HEK293 (cell line): ENCODE data around the gene IL34.

Experiments
- CTCF ChIA-PET: fragments of 350-600 bp; formaldehyde crosslinking; extraction: SDS; loops from one replicate; lab custom pipeline; 2021; ENCODE audit warnings: antibody characterized with exemption; lab: Yijun Ruan, JAX
- POLR2A ChIA-PET: fragments of 300-600 bp; formaldehyde crosslinking; extraction: SDS; loops from one replicate; lab custom pipeline; 2020; ENCODE audit warnings: antibody characterized with exemption, inconsistent platforms; lab: Yijun Ruan, JAX
- H3K27ac ChIP-seq: fragments of 200-500 bp; sonication (Bioruptor generic); 2 replicates; pipeline ENCODE4 v1.5.1; 2014; ENCODE audit warnings: low read depth, low read length, control low read depth, inconsistent platforms; ENCODE audit errors: extremely low read depth
- H3K36me3 ChIP-seq, 2 experiments: fragments of 200-500 bp in 1 of 2; sonication (Bioruptor generic) in 1 of 2; 1 replicate in 1 of 2; 2 replicates in 1 of 2; pipeline ENCODE4 v1.5.1; 2014 to 2017; ENCODE audit warnings: inconsistent platforms in 2 of 2, low read length in 2 of 2; ENCODE audit not compliant: control insufficient read depth in 2 of 2, insufficient read depth in 1 of 2
- H3K4me1 ChIP-seq: fragments of 200-500 bp; sonication (Bioruptor generic); 2 replicates; pipeline ENCODE4 v1.5.1; 2014; ENCODE audit warnings: mild to moderate bottlenecking, low read length, inconsistent platforms; ENCODE audit not compliant: control insufficient read depth, insufficient read depth
- H3K4me3 ChIP-seq: 2 replicates; pipeline ENCODE4 v1.5.1; 2011; ENCODE audit warnings: low read depth, mild to moderate bottlenecking, control low read depth, low read length, moderate library complexity
- H3K9me3 ChIP-seq: fragments of 200-500 bp; sonication (Bioruptor generic); 2 replicates; pipeline ENCODE4 v1.5.1; 2014; ENCODE audit warnings: low read depth, low read length, inconsistent platforms; ENCODE audit not compliant: control insufficient read depth, insufficient read depth
- GLI2 ChIP-seq: fragments of 450-650 bp; formaldehyde crosslinking; IDR thresholded peaks from 2 replicates; pipeline ENCODE4; 2017; ENCODE audit warnings: missing biosample characterization, missing genetic modification characterization, low read depth, borderline replicate concordance
- HOXD13 ChIP-seq: sonication (generic); formaldehyde crosslinking; IDR thresholded peaks from 2 replicates; pipeline ENCODE4 v1.8.0; 2022; ENCODE audit warnings: missing genetic modification reagents, borderline replicate concordance
- PATZ1 ChIP-seq: fragments of 450-650 bp; formaldehyde crosslinking; IDR thresholded peaks from 2 replicates; pipeline ENCODE4 v1.5.1; 2016; ENCODE audit warnings: missing biosample characterization, missing genetic modification characterization
- ZNF10 ChIP-seq: fragments of 450-650 bp; formaldehyde crosslinking; IDR thresholded peaks from 2 replicates; pipeline ENCODE4 v1.5.1; 2017; ENCODE audit warnings: missing biosample characterization, missing genetic modification characterization
- ZNF140 ChIP-seq: fragments of 450-650 bp; formaldehyde crosslinking; IDR thresholded peaks from 2 replicates; pipeline ENCODE4 v1.5.1; 2016; ENCODE audit warnings: missing biosample characterization, missing genetic modification characterization
- ZNF146 ChIP-seq: fragments of 450-650 bp; formaldehyde crosslinking; IDR thresholded peaks from 2 replicates; pipeline ENCODE4 v1.5.1; 2016; ENCODE audit warnings: missing biosample characterization, missing genetic modification characterization
- ZNF239 ChIP-seq: fragments of 450-650 bp; formaldehyde crosslinking; IDR thresholded peaks from 2 replicates; pipeline ENCODE4 v1.5.1; 2016; ENCODE audit warnings: missing biosample characterization, missing genetic modification characterization
- ZNF292 ChIP-seq: fragments of 450-650 bp; formaldehyde crosslinking; IDR thresholded peaks from 2 replicates; pipeline ENCODE4 v1.5.1; 2016; ENCODE audit warnings: low read depth, missing biosample characterization, missing genetic modification characterization, borderline replicate concordance
- ZNF37A ChIP-seq: fragments of 450-650 bp; IDR thresholded peaks from 2 replicates; pipeline ENCODE4 v1.5.1; 2018; ENCODE audit warnings: missing biosample characterization, missing genetic modification characterization
- ZNF449 ChIP-seq: fragments of 450-650 bp; formaldehyde crosslinking; IDR thresholded peaks from 2 replicates; pipeline ENCODE4 v1.5.1; 2017; ENCODE audit warnings: missing biosample characterization, mild to moderate bottlenecking, missing genetic modification characterization, moderate library complexity
- ZNF513 ChIP-seq: fragments of 450-650 bp; IDR thresholded peaks from 2 replicates; pipeline ENCODE4 v1.5.1; 2018; ENCODE audit warnings: missing biosample characterization, missing genetic modification characterization
- ZNF529 ChIP-seq: fragments of 450-650 bp; formaldehyde crosslinking; IDR thresholded peaks from 2 replicates; pipeline ENCODE4 v1.5.1; 2017; ENCODE audit warnings: missing genetic modification characterization, missing biosample characterization; ENCODE audit not compliant: insufficient replicate concordance
- ZNF600 ChIP-seq: fragments of 450-650 bp; formaldehyde crosslinking; IDR thresholded peaks from 2 replicates; pipeline ENCODE4 v1.5.1; 2016; ENCODE audit warnings: missing biosample characterization, missing genetic modification characterization
- ZNF623 ChIP-seq: fragments of 450-650 bp; formaldehyde crosslinking; IDR thresholded peaks from 2 replicates; pipeline ENCODE4 v1.5.1; 2016; ENCODE audit warnings: missing biosample characterization, missing genetic modification characterization
- ZNF664 ChIP-seq: fragments of 450-650 bp; formaldehyde crosslinking; IDR thresholded peaks from 2 replicates; pipeline ENCODE4 v1.5.1; 2016; ENCODE audit warnings: missing biosample characterization, missing genetic modification characterization
- ZNF830 ChIP-seq: fragments of 450-650 bp; IDR thresholded peaks from 2 replicates; pipeline ENCODE4 v1.5.0; 2018; ENCODE audit warnings: missing biosample characterization, missing genetic modification characterization, low read depth, mild to moderate bottlenecking, moderate library complexity
- ZNF843 ChIP-seq: fragments of 450-650 bp; formaldehyde crosslinking; IDR thresholded peaks from 2 replicates; pipeline ENCODE4 v1.5.1; 2016; ENCODE audit warnings: missing biosample characterization, missing genetic modification characterization
- ZSCAN4 ChIP-seq: fragments of 450-650 bp; formaldehyde crosslinking; IDR thresholded peaks from 2 replicates; pipeline ENCODE4 v1.5.1; 2017; ENCODE audit warnings: missing biosample characterization, missing genetic modification characterization
- TF ChIP-seq, protein P1 (sequence below): fragments of 450-650 bp; formaldehyde crosslinking; IDR thresholded peaks from 2 replicates; pipeline ENCODE4 v1.5.0; 2017; ENCODE audit warnings: missing biosample characterization, missing genetic modification characterization, borderline replicate concordance

IL34 gene

GRCh38 chr16:70604407-70605282 lies 41.7 kb upstream of the IL34 start:
- H3K9me3 ChIP-seq: no peaks in the 10 kb centered on the region
- H3K4me3 ChIP-seq: no peak overlapping the region
- H3K36me3 ChIP-seq: no peaks in the 10 kb centered on the region
- no peak overlapping the region for H3K27ac ChIP-seq
- CTCF ChIA-PET: interaction anchor here (0.6 kb wide), 2 partner anchors 10 to 48 kb away, joined by 4 read pairs; no protein-coding TSS in a partner anchor
- H3K4me1 ChIP-seq: no peaks in the 10 kb centered on the region
- POLR2A ChIA-PET: no interaction called here
- peak; percentile 97 for TF ChIP-seq ZNF623 (tag by site-specific recombination)
- peak; percentile 90 for TF ChIP-seq ZSCAN4 (tag by site-specific recombination)
- no peak for TF ChIP-seq ZNF513 (tag by site-specific recombination)
- TF ChIP-seq, all 188 proteins: peak for 2

GRCh38 chr16:70605283-70605657 lies 41.1 kb upstream of the IL34 start:
- TF ChIP-seq, protein P1, sequence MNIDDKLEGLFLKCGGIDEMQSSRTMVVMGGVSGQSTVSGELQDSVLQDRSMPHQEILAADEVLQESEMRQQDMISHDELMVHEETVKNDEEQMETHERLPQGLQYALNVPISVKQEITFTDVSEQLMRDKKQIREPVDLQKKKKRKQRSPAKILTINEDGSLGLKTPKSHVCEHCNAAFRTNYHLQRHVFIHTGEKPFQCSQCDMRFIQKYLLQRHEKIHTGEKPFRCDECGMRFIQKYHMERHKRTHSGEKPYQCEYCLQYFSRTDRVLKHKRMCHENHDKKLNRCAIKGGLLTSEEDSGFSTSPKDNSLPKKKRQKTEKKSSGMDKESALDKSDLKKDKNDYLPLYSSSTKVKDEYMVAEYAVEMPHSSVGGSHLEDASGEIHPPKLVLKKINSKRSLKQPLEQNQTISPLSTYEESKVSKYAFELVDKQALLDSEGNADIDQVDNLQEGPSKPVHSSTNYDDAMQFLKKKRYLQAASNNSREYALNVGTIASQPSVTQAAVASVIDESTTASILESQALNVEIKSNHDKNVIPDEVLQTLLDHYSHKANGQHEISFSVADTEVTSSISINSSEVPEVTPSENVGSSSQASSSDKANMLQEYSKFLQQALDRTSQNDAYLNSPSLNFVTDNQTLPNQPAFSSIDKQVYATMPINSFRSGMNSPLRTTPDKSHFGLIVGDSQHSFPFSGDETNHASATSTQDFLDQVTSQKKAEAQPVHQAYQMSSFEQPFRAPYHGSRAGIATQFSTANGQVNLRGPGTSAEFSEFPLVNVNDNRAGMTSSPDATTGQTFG (tag by site-specific recombination): no peak
- no peak for TF ChIP-seq ZNF664 (tag by site-specific recombination)
- TF ChIP-seq ZNF239 (tag by site-specific recombination): no peak
- no peak for TF ChIP-seq ZNF843 (tag by site-specific recombination)
- no peak for TF ChIP-seq ZNF449 (tag by site-specific recombination)
- no peak for TF ChIP-seq ZNF146 (tag by site-specific recombination)
- TF ChIP-seq PATZ1 (tag by site-specific recombination): no peak
- TF ChIP-seq ZNF140 (tag by site-specific recombination): no peak
- TF ChIP-seq ZNF10 (tag by site-specific recombination): no peak
- no peak for TF ChIP-seq GLI2 (tag by site-specific recombination)
- TF ChIP-seq ZNF830 (tag by site-specific recombination): no peak
- TF ChIP-seq HOXD13: no peak
- no peak for TF ChIP-seq ZNF529 (tag by site-specific recombination)
- TF ChIP-seq ZNF292 (tag by site-specific recombination): no peak
- no peak for TF ChIP-seq ZNF37A
- no peak for TF ChIP-seq ZNF600 (tag by site-specific recombination)
- ChIA-PET POLR2A (no interaction called here), CTCF (interaction anchor here (0.6 kb wide), 1 partner anchor 11 kb away, joined by 4 read pairs; no protein-coding TSS in a partner anchor)
- Histone ChIP-seq H3K27ac (no peak overlapping the region), H3K4me1 (no peaks in the 10 kb centered on the region), H3K9me3 (no peaks in the 10 kb centered on the region), H3K4me3 (no peak overlapping the region), H3K36me3 (no peaks in the 10 kb centered on the region)
